B cell (primary cell): ENCODE measurements around the gene TLX1. TPM values are rescaled to one million over a fixed set of nuclear protein-coding genes. Genes with fewer than 3 reads are reported as not detected.

Experiments
- ATAC-seq: fragments of 200-7000 bp; cut with Tn5 transposase; one replicate; pipeline ENCODE4 v1.10.0; 2021; ENCODE audit warnings: low read depth, mild to moderate bottlenecking, moderate number of reproducible peaks, moderate library complexity
- CTCF ChIA-PET: fragments of 350-600 bp; sonication (Branson Sonifier 250); formaldehyde crosslinking; loops from one replicate; lab custom pipeline; 2021; ENCODE audit warnings: antibody characterized with exemption, inconsistent platforms; lab: Charles Lee
- POLR2A ChIA-PET: fragments of 350-600 bp; sonication (Branson Sonifier 250); formaldehyde crosslinking; loops from one replicate; lab custom pipeline; 2021; ENCODE audit warnings: antibody characterized with exemption; lab: Charles Lee
- DNase-seq: peaks from one replicate; pipeline ENCODE4 v3.0.0; 2013
- H2AFZ ChIP-seq: 2 replicates; pipeline ENCODE4 v1.6.1; 2012; ENCODE audit warnings: mild to moderate bottlenecking, low read depth, low read length; ENCODE audit not compliant: insufficient read depth, poor library complexity, severe bottlenecking
- H3K27ac ChIP-seq, 2 donors: 1 replicate in 1 of 2; 2 replicates in 1 of 2; pipeline ENCODE4 v1.5.1; 2012 to 2013; ENCODE audit warnings: low read length in 2 of 2, mild to moderate bottlenecking in 2 of 2, moderate library complexity in 1 of 2
- H3K27me3 ChIP-seq, 4 experiments: fragments of 200-600 bp in 1 of 4; sonication (generic) in 1 of 4; replicated peaks in 1 of 4; 1 replicate in 2 of 4; 2 replicates in 2 of 4; pipeline versions ENCODE4 v1.6.1 to v1.7.0; 2013 to 2016; ENCODE audit warnings: low read length in 3 of 4, mild to moderate bottlenecking in 2 of 4, mixed read lengths in 1 of 4, moderate library complexity in 1 of 4; ENCODE audit not compliant: insufficient read depth in 4 of 4, control insufficient read depth in 3 of 4; ENCODE audit errors: control extremely low read depth in 1 of 4
- H3K36me3 ChIP-seq, 2 experiments: replicated peaks in 1 of 2; 1 replicate in 1 of 2; 2 replicates in 1 of 2; pipeline versions ENCODE4 v1.6.1 to v1.7.1; 2013; ENCODE audit warnings: low read length in 1 of 2; ENCODE audit not compliant: insufficient read depth in 2 of 2, control insufficient read depth in 1 of 2; ENCODE audit errors: control extremely low read depth in 1 of 2, extremely low read depth in 1 of 2
- H3K4me1 ChIP-seq, 2 donors: fragments of 200-600 bp in 1 of 2; sonication (generic) in 1 of 2; 1 replicate in 1 of 2; 2 replicates in 1 of 2; pipeline versions ENCODE4 v1.5.1 to v1.6.1; 2013 to 2017; ENCODE audit warnings: low read length in 2 of 2; ENCODE audit not compliant: control insufficient read depth in 2 of 2, insufficient read depth in 2 of 2
- H3K4me2 ChIP-seq: replicated peaks from 2 replicates; pipeline ENCODE3; 2012; ENCODE audit warnings: mild to moderate bottlenecking, low read depth, low read length; ENCODE audit not compliant: poor library complexity, severe bottlenecking
- H3K4me3 ChIP-seq, 5 experiments: fragments of 200-600 bp in 1 of 5; sonication (generic) in 1 of 5; 1 replicate in 3 of 5; 2 replicates in 2 of 5; pipeline versions ENCODE4 v1.5.1 to v1.7.0; 2011 to 2016; ENCODE audit warnings: low read length in 4 of 5, mild to moderate bottlenecking in 4 of 5, low read depth in 2 of 5, control low read depth in 1 of 5, moderate library complexity in 1 of 5; ENCODE audit not compliant: insufficient read depth in 1 of 5; ENCODE audit errors: control extremely low read depth in 1 of 5, extremely low read depth in 1 of 5
- H3K79me2 ChIP-seq: fragments of 200-600 bp; sonication (generic); one replicate; pipeline ENCODE4 v1.6.0; 2016; ENCODE audit warnings: low read length; ENCODE audit not compliant: control insufficient read depth, insufficient read depth
- H3K9ac ChIP-seq: fragments of 200-600 bp; sonication (generic); 2 replicates; pipeline ENCODE4 v1.6.1; 2017; ENCODE audit warnings: mild to moderate bottlenecking, low read length, moderate library complexity
- H3K9me3 ChIP-seq, 3 donors: one replicate each; pipeline versions ENCODE4 v1.6.1 to v1.7.1; 2013; ENCODE audit warnings: low read length in 2 of 3; ENCODE audit not compliant: control insufficient read depth in 2 of 3, insufficient read depth in 1 of 3; ENCODE audit errors: control extremely low read depth in 1 of 3
- H4K20me1 ChIP-seq: 2 replicates; pipeline ENCODE4 v1.6.0; 2012; ENCODE audit warnings: mild to moderate bottlenecking, low read length; ENCODE audit not compliant: insufficient read depth, control insufficient read depth, poor library complexity, severe bottlenecking
- H3K27ac Mint-ChIP-seq: one replicate; pipeline ENCODE4 v1.8.0; 2021; ENCODE audit warnings: mixed read lengths
- H3K27me3 Mint-ChIP-seq: one replicate; pipeline ENCODE4 v1.8.0; 2021; ENCODE audit warnings: mixed read lengths
- H3K4me1 Mint-ChIP-seq: one replicate; pipeline ENCODE4 v1.8.0; 2021; ENCODE audit warnings: mixed read lengths
- H3K4me3 Mint-ChIP-seq: one replicate; pipeline ENCODE4 v1.8.0; 2021; ENCODE audit warnings: mixed read lengths
- H3K9me3 Mint-ChIP-seq: one replicate; pipeline ENCODE4 v1.8.0; 2022; ENCODE audit warnings: mixed read lengths; ENCODE audit not compliant: insufficient read depth
- EZH2 ChIP-seq: IDR thresholded peaks from 2 replicates; pipeline ENCODE4 v1.6.1; 2012; ENCODE audit warnings: borderline replicate concordance, low read depth, mild to moderate bottlenecking, moderate library complexity, low read length; ENCODE audit not compliant: insufficient read depth, poor library complexity, severe bottlenecking
- WGBS: methylation state at CpG from one replicate; pipeline ENCODE4 v1.1.5; 2013; ENCODE audit warnings: missing lambda C conversion rate; ENCODE audit not compliant: insufficient coverage; 5-methylcytosine and 5-hydroxymethylcytosine counted together
- intact Hi-C: fragments of 100-400 bp; cut with micrococcal nuclease; formaldehyde crosslinking; loops from one replicate; pipeline ENCODE4 v1.10.0; 2022
- polyA plus RNA-seq: library from polyadenylated mRNA; depleted of rRNA; stranded (reverse); fragments of >200 nt; gene quantifications from 2 replicates; pipeline ENCODE4 v1.2.3, GENCODE V29; 2012
- total RNA-seq, 2 donors: library from RNA; stranded (reverse); fragments of 120-200 nt in 1 of 2; gene quantifications; 1 replicate in 1 of 2; 2 replicates in 1 of 2; pipeline versions ENCODE4 v1.2.3 to v1.2.4, GENCODE V29; 2013 to 2022
- TF ChIP-seq, protein P1 (sequence below): fragments of 200-600 bp; IDR thresholded peaks from one replicate; pipeline ENCODE4 v1.8.0; 2022; ENCODE audit warnings: antibody characterized with exemption, mild to moderate bottlenecking

TLX1 gene
- total and polyA plus RNA-seq, 2 donors (not counting 1 experiment from before 2014, with no cell fraction given), result not detected

DNA sequence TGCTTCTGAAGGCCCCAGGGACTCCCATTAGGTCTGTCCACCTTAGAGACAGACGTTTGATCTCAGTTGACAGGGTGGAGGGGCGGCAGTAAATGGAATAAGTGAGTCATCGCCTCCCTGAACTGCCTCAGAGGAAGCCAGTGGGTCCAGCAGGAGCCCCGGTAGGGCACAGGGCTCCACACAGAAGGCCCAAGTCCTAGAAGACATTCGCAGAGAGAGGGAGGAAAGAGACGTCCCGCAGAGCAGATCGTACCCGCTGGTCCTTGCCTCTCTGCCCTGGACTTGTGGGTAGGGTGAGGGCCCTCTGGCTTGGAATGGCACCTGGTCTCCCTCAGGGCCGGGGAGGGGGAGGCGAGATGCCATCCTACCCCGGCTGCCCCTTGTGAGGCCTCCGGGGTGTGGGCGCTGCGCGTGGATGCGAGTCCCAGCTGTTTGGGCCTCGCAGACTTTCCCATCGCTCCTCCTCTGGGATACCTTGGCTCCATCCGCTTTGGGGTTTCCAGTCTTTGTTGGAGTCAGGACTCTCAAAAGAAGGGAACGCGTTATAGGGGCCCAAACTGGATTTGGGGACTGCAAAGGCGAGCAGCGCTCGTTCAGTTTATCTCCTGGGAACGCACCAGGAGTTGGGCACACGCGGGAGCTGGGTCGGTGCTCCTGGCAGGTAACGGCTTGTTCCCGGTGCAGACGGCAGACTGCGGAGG, 5.1 kb downstream of the TLX1 start:
- no peaks in the 10 kb centered on the region for H3K9me3 Mint-ChIP-seq
- TF ChIP-seq, protein P1, sequence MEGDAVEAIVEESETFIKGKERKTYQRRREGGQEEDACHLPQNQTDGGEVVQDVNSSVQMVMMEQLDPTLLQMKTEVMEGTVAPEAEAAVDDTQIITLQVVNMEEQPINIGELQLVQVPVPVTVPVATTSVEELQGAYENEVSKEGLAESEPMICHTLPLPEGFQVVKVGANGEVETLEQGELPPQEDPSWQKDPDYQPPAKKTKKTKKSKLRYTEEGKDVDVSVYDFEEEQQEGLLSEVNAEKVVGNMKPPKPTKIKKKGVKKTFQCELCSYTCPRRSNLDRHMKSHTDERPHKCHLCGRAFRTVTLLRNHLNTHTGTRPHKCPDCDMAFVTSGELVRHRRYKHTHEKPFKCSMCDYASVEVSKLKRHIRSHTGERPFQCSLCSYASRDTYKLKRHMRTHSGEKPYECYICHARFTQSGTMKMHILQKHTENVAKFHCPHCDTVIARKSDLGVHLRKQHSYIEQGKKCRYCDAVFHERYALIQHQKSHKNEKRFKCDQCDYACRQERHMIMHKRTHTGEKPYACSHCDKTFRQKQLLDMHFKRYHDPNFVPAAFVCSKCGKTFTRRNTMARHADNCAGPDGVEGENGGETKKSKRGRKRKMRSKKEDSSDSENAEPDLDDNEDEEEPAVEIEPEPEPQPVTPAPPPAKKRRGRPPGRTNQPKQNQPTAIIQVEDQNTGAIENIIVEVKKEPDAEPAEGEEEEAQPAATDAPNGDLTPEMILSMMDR, result no peak
- no peak for TF ChIP-seq EZH2
- H3K4me3 ChIP-seq, result no peak overlapping the region
- H4K20me1 ChIP-seq, result no peaks in the 10 kb centered on the region
- DNase-seq (peak; percentile 37), ATAC-seq (no peak)
- H2AFZ ChIP-seq, result no peak overlapping the region
- peaks cover 66% of the 10 kb centered on the region for H3K27me3 Mint-ChIP-seq
- POLR2A ChIA-PET, result no interaction called here
- CTCF ChIA-PET, result no interaction called here
- peaks cover 53% of the 10 kb centered on the region for H3K4me1 Mint-ChIP-seq
- no peak overlapping the region for H3K27ac Mint-ChIP-seq
- H3K4me2 ChIP-seq, result no peak overlapping the region
- no peak overlapping the region for H3K27ac ChIP-seq
- H3K36me3 ChIP-seq, result no peaks in the 10 kb centered on the region
- H3K9ac ChIP-seq, result no peak overlapping the region
- intact Hi-C loops, result loop anchor here (10.0 kb wide), 1 partner anchor 391 kb away; the partner anchor contains the start of gene PAX2
- peaks cover 60 to 79% of the 10 kb centered on the region in 2 donors for H3K4me1 ChIP-seq
- H3K79me2 ChIP-seq, result no peaks in the 10 kb centered on the region
- 19% methylated on average over 33 of the region's 33 CpGs for WGBS
- peaks cover 0 to 98% (median 75%) of the 10 kb centered on the region in 4 experiments for H3K27me3 ChIP-seq
- H3K9me3 ChIP-seq, result peaks cover 0 to 40% (median 0%) of the 10 kb centered on the region in 3 donors
- H3K4me3 Mint-ChIP-seq, result no peak overlapping the region

DNA sequence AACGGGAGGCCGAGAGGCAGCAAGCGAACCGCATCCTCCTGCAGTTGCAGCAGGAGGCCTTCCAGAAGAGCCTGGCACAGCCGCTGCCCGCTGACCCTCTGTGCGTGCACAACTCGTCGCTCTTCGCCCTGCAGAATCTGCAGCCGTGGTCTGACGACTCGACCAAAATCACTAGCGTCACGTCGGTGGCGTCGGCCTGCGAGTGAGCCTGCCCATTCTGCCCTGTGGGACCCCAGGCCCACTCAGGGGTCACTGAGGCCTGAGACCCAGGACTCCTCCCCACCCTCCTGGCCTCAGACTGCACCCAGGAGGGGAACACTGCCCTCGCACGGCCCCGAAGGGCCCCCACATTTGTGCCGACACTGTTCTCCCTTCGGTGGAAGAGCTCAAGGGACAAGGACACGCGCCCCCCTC, 5.6 kb downstream of the TLX1 start:
- Histone ChIP-seq H3K27me3 (peaks cover 0 to 100% (median 79%) of the 10 kb centered on the region in 4 experiments), H3K9ac (no peak overlapping the region), H2AFZ (no peak overlapping the region), H3K4me3 (no peak overlapping the region), H4K20me1 (no peaks in the 10 kb centered on the region), H3K27ac (no peak overlapping the region), H3K4me1 (peaks cover 56 to 78% of the 10 kb centered on the region in 2 donors), H3K79me2 (no peaks in the 10 kb centered on the region), H3K9me3 (peaks cover 0 to 44% (median 0%) of the 10 kb centered on the region in 3 donors), H3K4me2 (no peak overlapping the region), H3K36me3 (no peaks in the 10 kb centered on the region)
- no peak overlapping the region for H3K4me3 Mint-ChIP-seq
- POLR2A ChIA-PET, result no interaction called here
- DNase-seq (peak; percentile 32), ATAC-seq (no peak)
- no peaks in the 10 kb centered on the region for H3K9me3 Mint-ChIP-seq
- H3K4me1 Mint-ChIP-seq, result peaks cover 53% of the 10 kb centered on the region
- TF ChIP-seq, protein P1, result no peak
- TF ChIP-seq EZH2, result no peak
- 17% methylated on average over 23 of the region's 26 CpGs for WGBS
- CTCF ChIA-PET, result interaction anchor here (7.7 kb wide), 1 partner anchor 40 kb away, joined by 347 read pairs; no protein-coding TSS in a partner anchor
- H3K27ac Mint-ChIP-seq, result no peak overlapping the region
- intact Hi-C loops, result loop anchor here (10.0 kb wide), 1 partner anchor 392 kb away; the partner anchor contains the start of gene PAX2
- peaks cover 70% of the 10 kb centered on the region for H3K27me3 Mint-ChIP-seq
